WTC11 (cell line): ENCODE results near the gene PPME1. TPM values are rescaled to one million over a fixed set of nuclear protein-coding genes. Genes with fewer than 3 reads are reported as not detected.
"Not testable (repeated sequence)": the region's sequence is repeated elsewhere in the genome, so short reads cannot be mapped to it uniquely, and the experiment has no call there.

Experiments used
- ATAC-seq: fragments of 200-7000 bp; cut with Tn5 transposase; 2 replicates; pipeline ENCODE4 v1.10.0; 2021; ENCODE audit warnings: mild to moderate bottlenecking, moderate library complexity
- CTCF ChIA-PET: fragments of 300-600 bp; sonication (Branson Sonifier 250); formaldehyde crosslinking; loops from one replicate; lab custom pipeline; 2021; ENCODE audit warnings: antibody characterized with exemption; lab: Charles Lee
- POLR2A ChIA-PET: fragments of 350-600 bp; sonication (Branson Sonifier 250); formaldehyde crosslinking; loops from one replicate; lab custom pipeline; 2021; ENCODE audit warnings: antibody characterized with exemption; lab: Charles Lee
- DNase-seq: peaks from one replicate; pipeline ENCODE4 v3.0.0; 2021; ENCODE audit warnings: low spot score
- H3K27ac Mint-ChIP-seq: 2 replicates; pipeline ENCODE4 v1.8.0; 2021; ENCODE audit warnings: mixed read lengths
- H3K27me3 Mint-ChIP-seq: 2 replicates; pipeline ENCODE4 v1.8.0; 2021; ENCODE audit warnings: low read depth, mild to moderate bottlenecking, moderate library complexity, mixed read lengths
- H3K36me3 Mint-ChIP-seq: 2 replicates; pipeline ENCODE4 v1.8.0; 2021; ENCODE audit warnings: mixed read lengths
- H3K4me1 Mint-ChIP-seq: 2 replicates; pipeline ENCODE4 v1.8.0; 2022; ENCODE audit warnings: mixed read lengths
- H3K4me3 Mint-ChIP-seq: 2 replicates; pipeline ENCODE4 v1.8.0; 2021; ENCODE audit warnings: mild to moderate bottlenecking, moderate library complexity, mixed read lengths
- H3K9me3 Mint-ChIP-seq: 2 replicates; pipeline ENCODE4 v1.8.0; 2021; ENCODE audit warnings: mixed read lengths
- CREB1 ChIP-seq: sonication (generic); formaldehyde crosslinking; IDR thresholded peaks from 2 replicates; pipeline ENCODE4 v1.8.0; 2023; ENCODE audit warnings: mild to moderate bottlenecking, missing genetic modification reagents
- CREM ChIP-seq: sonication (generic); formaldehyde crosslinking; IDR thresholded peaks from 2 replicates; pipeline ENCODE4 v1.8.1; 2022; ENCODE audit warnings: mild to moderate bottlenecking, missing genetic modification reagents, moderate library complexity
- FOXJ3 ChIP-seq: sonication (generic); formaldehyde crosslinking; IDR thresholded peaks from 2 replicates; pipeline ENCODE4 v1.9.0; 2021; ENCODE audit warnings: missing genetic modification reagents, mild to moderate bottlenecking, borderline replicate concordance
- GABPB1 ChIP-seq: sonication (generic); formaldehyde crosslinking; IDR thresholded peaks from 2 replicates; pipeline ENCODE4 v1.8.1; 2023; ENCODE audit warnings: mild to moderate bottlenecking, missing genetic modification reagents
- GRHL2 ChIP-seq: fragments of 250-450 bp; sonication (Bioruptor Pico); IDR thresholded peaks from 2 replicates; pipeline ENCODE4 v1.8.0; 2022; ENCODE audit warnings: mild to moderate bottlenecking, moderate library complexity; ENCODE audit not compliant: insufficient replicate concordance, severe bottlenecking
- IRF2 ChIP-seq: sonication (generic); formaldehyde crosslinking; IDR thresholded peaks from 2 replicates; pipeline ENCODE4 v1.8.0; 2022; ENCODE audit warnings: low read depth, missing genetic modification reagents, borderline replicate concordance
- MXD4 ChIP-seq: fragments of 250-450 bp; sonication (Bioruptor Pico); IDR thresholded peaks from 2 replicates; pipeline ENCODE4 v1.8.0; 2021; ENCODE audit warnings: mild to moderate bottlenecking, moderate library complexity, borderline replicate concordance
- MYBL2 ChIP-seq: sonication (generic); formaldehyde crosslinking; IDR thresholded peaks from 2 replicates; pipeline ENCODE4 v1.8.1; 2023; ENCODE audit warnings: mild to moderate bottlenecking, moderate library complexity, missing genetic modification reagents
- NFATC4 ChIP-seq: fragments of 250-450 bp; sonication (Bioruptor Pico); IDR thresholded peaks from 2 replicates; pipeline ENCODE4 v1.9.0; 2021; ENCODE audit warnings: mild to moderate bottlenecking
- NFE2L1 ChIP-seq: sonication (generic); formaldehyde crosslinking; IDR thresholded peaks from 2 replicates; pipeline ENCODE4 v1.8.1; 2023; ENCODE audit warnings: missing genetic modification reagents
- NR1H2 ChIP-seq: sonication (generic); formaldehyde crosslinking; IDR thresholded peaks from 2 replicates; pipeline ENCODE4 v1.9.0; 2021; ENCODE audit warnings: mild to moderate bottlenecking, moderate library complexity, missing genetic modification reagents
- SMAD4 ChIP-seq: sonication (generic); formaldehyde crosslinking; IDR thresholded peaks from 2 replicates; pipeline ENCODE4 v1.8.0; 2022; ENCODE audit warnings: mild to moderate bottlenecking, missing genetic modification reagents
- SP1 ChIP-seq: sonication (generic); formaldehyde crosslinking; conservative IDR thresholded peaks from 2 replicates; pipeline ENCODE4 v1.8.1; 2022; ENCODE audit warnings: missing genetic modification reagents
- TCF7 ChIP-seq: sonication (generic); formaldehyde crosslinking; IDR thresholded peaks from 2 replicates; pipeline ENCODE4 v1.8.0; 2022; ENCODE audit warnings: mild to moderate bottlenecking, low read depth, missing genetic modification reagents, moderate library complexity
- ZNF317 ChIP-seq: sonication (generic); formaldehyde crosslinking; IDR thresholded peaks from 2 replicates; pipeline ENCODE4 v1.8.1; 2023; ENCODE audit warnings: low read depth, mild to moderate bottlenecking, moderate library complexity, missing genetic modification reagents, borderline replicate concordance
- total RNA-seq: library from RNA; stranded (reverse); gene quantifications from 3 replicates; pipeline ENCODE4 v1.2.3, GENCODE V29; 2021
- TF ChIP-seq, protein P1 (sequence below): sonication (generic); formaldehyde crosslinking; IDR thresholded peaks from 2 replicates; pipeline ENCODE4 v1.8.0; 2022; ENCODE audit warnings: mild to moderate bottlenecking, missing genetic modification reagents
- TF ChIP-seq, protein P2 (sequence below): sonication (generic); formaldehyde crosslinking; IDR thresholded peaks from 2 replicates; pipeline ENCODE4 v1.8.1; 2023; ENCODE audit warnings: mild to moderate bottlenecking, missing genetic modification reagents
- TF ChIP-seq, protein P3 (sequence below): fragments of 250-450 bp; sonication (Bioruptor Pico); IDR thresholded peaks from 2 replicates; pipeline ENCODE4 v1.9.0; 2021; ENCODE audit warnings: mild to moderate bottlenecking
- TF ChIP-seq, protein P4 (sequence below): sonication (generic); formaldehyde crosslinking; IDR thresholded peaks from 2 replicates; pipeline ENCODE4 v1.8.1; 2022; ENCODE audit warnings: missing genetic modification reagents, borderline replicate concordance
- TF ChIP-seq, protein P5 (sequence below): sonication (generic); formaldehyde crosslinking; IDR thresholded peaks from 2 replicates; pipeline ENCODE4 v1.8.1; 2022; ENCODE audit warnings: mild to moderate bottlenecking, moderate library complexity, missing genetic modification reagents
- TF ChIP-seq, protein P6 (sequence below): fragments of 200-600 bp; IDR thresholded peaks from 2 replicates; pipeline ENCODE4 v1.8.0; 2022; ENCODE audit warnings: antibody characterized with exemption
- TF ChIP-seq, protein P7 (sequence below): sonication (generic); formaldehyde crosslinking; IDR thresholded peaks from 2 replicates; pipeline ENCODE4 v1.8.1; 2022; ENCODE audit warnings: low read depth, missing genetic modification reagents, borderline replicate concordance

The PPME1 gene
- total RNA-seq, 1 experiment from 2014 or later, result 42.5 TPM

DNA sequence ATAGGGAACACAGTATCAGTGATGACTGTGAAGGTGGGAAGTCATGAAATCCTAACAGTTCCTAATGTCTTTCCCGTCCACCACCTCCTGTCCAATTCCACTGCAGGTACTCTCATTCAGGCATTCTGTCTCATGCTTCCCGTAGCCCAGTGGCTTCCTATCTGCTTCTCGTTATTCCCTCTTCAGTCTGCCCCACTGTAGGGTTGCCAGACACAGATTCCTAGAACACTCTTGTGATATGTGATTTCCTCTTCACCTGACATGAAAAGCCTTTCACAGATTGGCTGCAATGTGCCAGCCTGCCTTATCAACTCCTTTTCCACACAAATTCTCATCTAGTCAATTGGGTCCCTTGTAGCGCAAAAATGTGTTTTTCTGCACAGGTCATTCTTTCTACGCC, 49.3 kb upstream of the PPME1 start:
- Mint-ChIP-seq H3K4me1 (no peaks in the 10 kb centered on the region), H3K4me3 (no peak overlapping the region), H3K27ac (no peak overlapping the region), H3K9me3 (0 out of 2 replicates have a peak, but pooled peaks cover 5% of the 10 kb centered on the region), H3K27me3 (no peaks in the 10 kb centered on the region), H3K36me3 (peaks cover 11% of the 10 kb centered on the region)
- POLR2A ChIA-PET, result no interaction called here
- no peak for TF ChIP-seq IRF2 (CRISPR knock-in tag)
- no peak for TF ChIP-seq NR1H2 (CRISPR knock-in tag)
- TF ChIP-seq, protein P1, sequence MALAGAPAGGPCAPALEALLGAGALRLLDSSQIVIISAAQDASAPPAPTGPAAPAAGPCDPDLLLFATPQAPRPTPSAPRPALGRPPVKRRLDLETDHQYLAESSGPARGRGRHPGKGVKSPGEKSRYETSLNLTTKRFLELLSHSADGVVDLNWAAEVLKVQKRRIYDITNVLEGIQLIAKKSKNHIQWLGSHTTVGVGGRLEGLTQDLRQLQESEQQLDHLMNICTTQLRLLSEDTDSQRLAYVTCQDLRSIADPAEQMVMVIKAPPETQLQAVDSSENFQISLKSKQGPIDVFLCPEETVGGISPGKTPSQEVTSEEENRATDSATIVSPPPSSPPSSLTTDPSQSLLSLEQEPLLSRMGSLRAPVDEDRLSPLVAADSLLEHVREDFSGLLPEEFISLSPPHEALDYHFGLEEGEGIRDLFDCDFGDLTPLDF (CRISPR knock-in tag), result no peak
- TF ChIP-seq, protein P2, sequence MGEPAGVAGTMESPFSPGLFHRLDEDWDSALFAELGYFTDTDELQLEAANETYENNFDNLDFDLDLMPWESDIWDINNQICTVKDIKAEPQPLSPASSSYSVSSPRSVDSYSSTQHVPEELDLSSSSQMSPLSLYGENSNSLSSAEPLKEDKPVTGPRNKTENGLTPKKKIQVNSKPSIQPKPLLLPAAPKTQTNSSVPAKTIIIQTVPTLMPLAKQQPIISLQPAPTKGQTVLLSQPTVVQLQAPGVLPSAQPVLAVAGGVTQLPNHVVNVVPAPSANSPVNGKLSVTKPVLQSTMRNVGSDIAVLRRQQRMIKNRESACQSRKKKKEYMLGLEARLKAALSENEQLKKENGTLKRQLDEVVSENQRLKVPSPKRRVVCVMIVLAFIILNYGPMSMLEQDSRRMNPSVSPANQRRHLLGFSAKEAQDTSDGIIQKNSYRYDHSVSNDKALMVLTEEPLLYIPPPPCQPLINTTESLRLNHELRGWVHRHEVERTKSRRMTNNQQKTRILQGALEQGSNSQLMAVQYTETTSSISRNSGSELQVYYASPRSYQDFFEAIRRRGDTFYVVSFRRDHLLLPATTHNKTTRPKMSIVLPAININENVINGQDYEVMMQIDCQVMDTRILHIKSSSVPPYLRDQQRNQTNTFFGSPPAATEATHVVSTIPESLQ (CRISPR knock-in tag), result no peak
- TF ChIP-seq, protein P3, sequence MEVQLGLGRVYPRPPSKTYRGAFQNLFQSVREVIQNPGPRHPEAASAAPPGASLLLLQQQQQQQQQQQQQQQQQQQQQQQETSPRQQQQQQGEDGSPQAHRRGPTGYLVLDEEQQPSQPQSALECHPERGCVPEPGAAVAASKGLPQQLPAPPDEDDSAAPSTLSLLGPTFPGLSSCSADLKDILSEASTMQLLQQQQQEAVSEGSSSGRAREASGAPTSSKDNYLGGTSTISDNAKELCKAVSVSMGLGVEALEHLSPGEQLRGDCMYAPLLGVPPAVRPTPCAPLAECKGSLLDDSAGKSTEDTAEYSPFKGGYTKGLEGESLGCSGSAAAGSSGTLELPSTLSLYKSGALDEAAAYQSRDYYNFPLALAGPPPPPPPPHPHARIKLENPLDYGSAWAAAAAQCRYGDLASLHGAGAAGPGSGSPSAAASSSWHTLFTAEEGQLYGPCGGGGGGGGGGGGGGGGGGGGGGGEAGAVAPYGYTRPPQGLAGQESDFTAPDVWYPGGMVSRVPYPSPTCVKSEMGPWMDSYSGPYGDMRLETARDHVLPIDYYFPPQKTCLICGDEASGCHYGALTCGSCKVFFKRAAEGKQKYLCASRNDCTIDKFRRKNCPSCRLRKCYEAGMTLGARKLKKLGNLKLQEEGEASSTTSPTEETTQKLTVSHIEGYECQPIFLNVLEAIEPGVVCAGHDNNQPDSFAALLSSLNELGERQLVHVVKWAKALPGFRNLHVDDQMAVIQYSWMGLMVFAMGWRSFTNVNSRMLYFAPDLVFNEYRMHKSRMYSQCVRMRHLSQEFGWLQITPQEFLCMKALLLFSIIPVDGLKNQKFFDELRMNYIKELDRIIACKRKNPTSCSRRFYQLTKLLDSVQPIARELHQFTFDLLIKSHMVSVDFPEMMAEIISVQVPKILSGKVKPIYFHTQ (CRISPR knock-in tag), result no peak
- no peak for TF ChIP-seq SP1 (CRISPR knock-in tag)
- no peak for TF ChIP-seq NFE2L1 (CRISPR knock-in tag)
- no peak for TF ChIP-seq GABPB1 (CRISPR knock-in tag)
- TF ChIP-seq, protein P4, sequence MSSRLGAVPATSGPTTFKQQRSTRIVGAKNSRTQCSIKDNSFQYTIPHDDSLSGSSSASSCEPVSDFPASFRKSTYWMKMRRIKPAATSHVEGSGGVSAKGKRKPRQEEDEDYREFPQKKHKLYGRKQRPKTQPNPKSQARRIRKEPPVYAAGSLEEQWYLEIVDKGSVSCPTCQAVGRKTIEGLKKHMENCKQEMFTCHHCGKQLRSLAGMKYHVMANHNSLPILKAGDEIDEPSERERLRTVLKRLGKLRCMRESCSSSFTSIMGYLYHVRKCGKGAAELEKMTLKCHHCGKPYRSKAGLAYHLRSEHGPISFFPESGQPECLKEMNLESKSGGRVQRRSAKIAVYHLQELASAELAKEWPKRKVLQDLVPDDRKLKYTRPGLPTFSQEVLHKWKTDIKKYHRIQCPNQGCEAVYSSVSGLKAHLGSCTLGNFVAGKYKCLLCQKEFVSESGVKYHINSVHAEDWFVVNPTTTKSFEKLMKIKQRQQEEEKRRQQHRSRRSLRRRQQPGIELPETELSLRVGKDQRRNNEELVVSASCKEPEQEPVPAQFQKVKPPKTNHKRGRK (CRISPR knock-in tag), result no peak
- TF ChIP-seq, protein P5, sequence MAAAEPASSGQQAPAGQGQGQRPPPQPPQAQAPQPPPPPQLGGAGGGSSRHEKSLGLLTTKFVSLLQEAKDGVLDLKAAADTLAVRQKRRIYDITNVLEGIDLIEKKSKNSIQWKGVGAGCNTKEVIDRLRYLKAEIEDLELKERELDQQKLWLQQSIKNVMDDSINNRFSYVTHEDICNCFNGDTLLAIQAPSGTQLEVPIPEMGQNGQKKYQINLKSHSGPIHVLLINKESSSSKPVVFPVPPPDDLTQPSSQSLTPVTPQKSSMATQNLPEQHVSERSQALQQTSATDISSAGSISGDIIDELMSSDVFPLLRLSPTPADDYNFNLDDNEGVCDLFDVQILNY (CRISPR knock-in tag), result no peak
- no peak for TF ChIP-seq MYBL2
- CTCF ChIA-PET, result no interaction called here
- DNase-seq (no peak), ATAC-seq (no peak)

DNA sequence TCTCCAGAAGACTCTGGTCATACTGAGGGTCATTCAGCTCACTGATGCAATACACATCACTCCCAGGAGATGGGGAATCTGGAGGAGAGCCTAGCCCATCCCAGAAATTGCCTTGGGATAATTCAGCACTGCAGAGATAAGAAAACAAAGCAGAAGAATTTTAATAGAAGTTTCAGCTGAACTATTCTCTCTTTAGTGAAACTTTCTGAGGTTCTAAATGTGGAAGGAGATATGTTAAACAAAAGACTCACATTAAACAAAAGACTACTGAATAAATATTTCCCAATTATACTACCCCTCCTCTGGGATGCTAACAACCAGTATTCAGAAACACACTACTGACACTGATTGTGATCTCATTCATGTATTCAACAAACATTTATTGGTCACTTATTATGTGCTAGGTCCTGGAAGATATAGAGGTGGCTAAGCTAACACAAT, 48.1 kb upstream of the PPME1 start:
- DNase-seq, result no peak
- peak; percentile 39; the same call in 1 of the 2 replicates for ATAC-seq
- Mint-ChIP-seq H3K36me3 (peaks cover 7% of the 10 kb centered on the region), H3K27ac (no peak overlapping the region), H3K4me1 (no peaks in the 10 kb centered on the region), H3K9me3 (0 out of 2 replicates have a peak, but pooled peaks cover 5% of the 10 kb centered on the region), H3K27me3 (no peaks in the 10 kb centered on the region), H3K4me3 (no peak overlapping the region)
- POLR2A ChIA-PET, result no interaction called here
- CTCF ChIA-PET, result no interaction called here
- TF ChIP-seq SMAD4 (CRISPR knock-in tag) (no peak), IRF2 (CRISPR knock-in tag) (no peak), GRHL2 (no peak), MXD4 (CRISPR knock-in tag) (no peak), FOXJ3 (no peak), ZNF317 (CRISPR knock-in tag) (no peak), CREM (CRISPR knock-in tag) (no peak), NFATC4 (CRISPR knock-in tag) (no peak), CREB1 (CRISPR knock-in tag) (no peak), TCF7 (CRISPR knock-in tag) (no peak)
- TF ChIP-seq, protein P6, sequence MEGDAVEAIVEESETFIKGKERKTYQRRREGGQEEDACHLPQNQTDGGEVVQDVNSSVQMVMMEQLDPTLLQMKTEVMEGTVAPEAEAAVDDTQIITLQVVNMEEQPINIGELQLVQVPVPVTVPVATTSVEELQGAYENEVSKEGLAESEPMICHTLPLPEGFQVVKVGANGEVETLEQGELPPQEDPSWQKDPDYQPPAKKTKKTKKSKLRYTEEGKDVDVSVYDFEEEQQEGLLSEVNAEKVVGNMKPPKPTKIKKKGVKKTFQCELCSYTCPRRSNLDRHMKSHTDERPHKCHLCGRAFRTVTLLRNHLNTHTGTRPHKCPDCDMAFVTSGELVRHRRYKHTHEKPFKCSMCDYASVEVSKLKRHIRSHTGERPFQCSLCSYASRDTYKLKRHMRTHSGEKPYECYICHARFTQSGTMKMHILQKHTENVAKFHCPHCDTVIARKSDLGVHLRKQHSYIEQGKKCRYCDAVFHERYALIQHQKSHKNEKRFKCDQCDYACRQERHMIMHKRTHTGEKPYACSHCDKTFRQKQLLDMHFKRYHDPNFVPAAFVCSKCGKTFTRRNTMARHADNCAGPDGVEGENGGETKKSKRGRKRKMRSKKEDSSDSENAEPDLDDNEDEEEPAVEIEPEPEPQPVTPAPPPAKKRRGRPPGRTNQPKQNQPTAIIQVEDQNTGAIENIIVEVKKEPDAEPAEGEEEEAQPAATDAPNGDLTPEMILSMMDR, result no peak
- TF ChIP-seq, protein P7, sequence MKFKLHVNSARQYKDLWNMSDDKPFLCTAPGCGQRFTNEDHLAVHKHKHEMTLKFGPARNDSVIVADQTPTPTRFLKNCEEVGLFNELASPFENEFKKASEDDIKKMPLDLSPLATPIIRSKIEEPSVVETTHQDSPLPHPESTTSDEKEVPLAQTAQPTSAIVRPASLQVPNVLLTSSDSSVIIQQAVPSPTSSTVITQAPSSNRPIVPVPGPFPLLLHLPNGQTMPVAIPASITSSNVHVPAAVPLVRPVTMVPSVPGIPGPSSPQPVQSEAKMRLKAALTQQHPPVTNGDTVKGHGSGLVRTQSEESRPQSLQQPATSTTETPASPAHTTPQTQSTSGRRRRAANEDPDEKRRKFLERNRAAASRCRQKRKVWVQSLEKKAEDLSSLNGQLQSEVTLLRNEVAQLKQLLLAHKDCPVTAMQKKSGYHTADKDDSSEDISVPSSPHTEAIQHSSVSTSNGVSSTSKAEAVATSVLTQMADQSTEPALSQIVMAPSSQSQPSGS, result no peak

DNA sequence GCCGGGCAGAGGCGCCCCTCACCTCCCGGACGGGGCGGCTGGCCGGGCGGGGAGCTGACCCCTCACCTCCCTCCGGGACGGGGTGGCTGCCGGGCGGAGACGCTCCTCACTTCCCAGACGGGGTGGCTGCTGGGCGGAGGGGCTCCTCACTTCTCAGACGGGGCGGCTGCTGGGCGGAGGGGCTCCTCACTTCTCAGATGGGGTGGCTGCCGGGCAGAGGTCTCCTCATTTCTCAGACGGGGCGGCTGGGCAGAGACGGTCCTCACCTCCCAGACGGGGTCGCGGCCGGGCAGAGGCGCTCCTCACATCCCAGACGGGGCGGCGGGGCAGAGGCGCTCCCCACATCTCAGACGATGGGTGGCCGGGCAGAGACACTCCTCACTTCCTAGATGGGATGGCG, 42.0 kb upstream of the PPME1 start:
- H3K27me3 Mint-ChIP-seq, ATAC-seq, H3K9me3 Mint-ChIP-seq, H3K27ac Mint-ChIP-seq, DNase-seq, H3K4me1 Mint-ChIP-seq, H3K4me3 Mint-ChIP-seq, POLR2A ChIA-PET, CTCF ChIA-PET: not testable (repeated sequence)
- peaks cover 33% of the 10 kb centered on the region for H3K36me3 Mint-ChIP-seq
